Aorta (tissue), 5 donors: Measurements from ENCODE around the gene EME1. TPM values are rescaled to one million over a fixed set of nuclear protein-coding genes. Genes with fewer than 3 reads are reported as not detected.
A peak's percentile ranks its signal among the peaks of the same experiment; 100 is the strongest.

Experiments used
- ATAC-seq: fragments of 200-7000 bp; cut with Tn5 transposase; one replicate; pipeline ENCODE4 v1.9.1; 2022; ENCODE audit warnings: moderate library complexity; ENCODE audit not compliant: low FRiP score
- DNase-seq, 2 donors: peaks; one replicate each; pipeline ENCODE4 v3.0.0-alpha.2; 2020
- H3K27ac ChIP-seq, 2 donors: one replicate each; pipeline ENCODE4 v1.5.1; 2013; ENCODE audit warnings: low read length in 2 of 2, mild to moderate bottlenecking in 2 of 2, moderate library complexity in 2 of 2, control low read depth in 1 of 2, inconsistent platforms in 1 of 2, low read depth in 1 of 2
- H3K27me3 ChIP-seq, 2 donors: one replicate each; pipeline ENCODE4 v1.6.1; 2013; ENCODE audit warnings: control low read depth in 1 of 2, low read length in 1 of 2, mild to moderate bottlenecking in 1 of 2, moderate library complexity in 1 of 2; ENCODE audit not compliant: insufficient read depth in 2 of 2, control insufficient read depth in 1 of 2
- H3K36me3 ChIP-seq, 2 donors: one replicate each; pipeline ENCODE4 v1.6.1; 2013; ENCODE audit warnings: control low read depth in 1 of 2, low read length in 1 of 2, mild to moderate bottlenecking in 1 of 2; ENCODE audit not compliant: insufficient read depth in 2 of 2, control insufficient read depth in 1 of 2
- H3K4me1 ChIP-seq, 2 donors: one replicate each; pipeline ENCODE4 v1.6.1; 2013; ENCODE audit warnings: low read length in 2 of 2, control low read depth in 1 of 2, mild to moderate bottlenecking in 1 of 2, moderate library complexity in 1 of 2; ENCODE audit not compliant: insufficient read depth in 2 of 2, control insufficient read depth in 1 of 2
- H3K4me3 ChIP-seq, 2 donors: one replicate each; pipeline ENCODE4 v1.5.1; 2013; ENCODE audit warnings: low read length in 2 of 2, control low read depth in 1 of 2, mild to moderate bottlenecking in 1 of 2
- H3K9me3 ChIP-seq: one replicate; pipeline ENCODE4 v1.6.1; 2013; ENCODE audit warnings: mild to moderate bottlenecking, low read length; ENCODE audit not compliant: control insufficient read depth
- WGBS, 2 donors: extraction: QIAGEN DNeasy Blood & Tissue Kit; methylation state at CpG; one replicate each; pipeline ENCODE4 v1.1.7; 2013; 5-methylcytosine and 5-hydroxymethylcytosine counted together
- intact Hi-C, 2 donors: fragments of 100-400 bp; cut with DNase I; formaldehyde crosslinking; loops; one replicate each; pipeline versions ENCODE4 v1.14.2 to v1.15.0; 2022
- polyA plus RNA-seq, 2 donors: library from polyadenylated mRNA; stranded (reverse); fragments of 200-250 nt; gene quantifications; one replicate each; pipeline ENCODE4 v1.2.3, GENCODE V29; 2013
- total RNA-seq, 2 donors: library from RNA; stranded (reverse); fragmentation: NEBNext Ultra II Directional; extraction: Animal tissue kit (Norgen Biotek cat#: 25700); gene quantifications; one replicate each; pipeline ENCODE4 v1.2.1, GENCODE V29; 2021
- donor health status: healthy with polysubstance abuse.
- donor health status: Bipolar disorder and iron deficiency.
- donor health status: DM: no; HTN: no; CAD: no.
- donor health status: DM: no; HTN: no; CAD: no.
- donor health status: DM: yes; HTN: yes; CAD: no.

The EME1 gene
- total and polyA plus RNA-seq, 4 donors: 0.49 to 2.0 TPM; not detected in 2

DNA sequence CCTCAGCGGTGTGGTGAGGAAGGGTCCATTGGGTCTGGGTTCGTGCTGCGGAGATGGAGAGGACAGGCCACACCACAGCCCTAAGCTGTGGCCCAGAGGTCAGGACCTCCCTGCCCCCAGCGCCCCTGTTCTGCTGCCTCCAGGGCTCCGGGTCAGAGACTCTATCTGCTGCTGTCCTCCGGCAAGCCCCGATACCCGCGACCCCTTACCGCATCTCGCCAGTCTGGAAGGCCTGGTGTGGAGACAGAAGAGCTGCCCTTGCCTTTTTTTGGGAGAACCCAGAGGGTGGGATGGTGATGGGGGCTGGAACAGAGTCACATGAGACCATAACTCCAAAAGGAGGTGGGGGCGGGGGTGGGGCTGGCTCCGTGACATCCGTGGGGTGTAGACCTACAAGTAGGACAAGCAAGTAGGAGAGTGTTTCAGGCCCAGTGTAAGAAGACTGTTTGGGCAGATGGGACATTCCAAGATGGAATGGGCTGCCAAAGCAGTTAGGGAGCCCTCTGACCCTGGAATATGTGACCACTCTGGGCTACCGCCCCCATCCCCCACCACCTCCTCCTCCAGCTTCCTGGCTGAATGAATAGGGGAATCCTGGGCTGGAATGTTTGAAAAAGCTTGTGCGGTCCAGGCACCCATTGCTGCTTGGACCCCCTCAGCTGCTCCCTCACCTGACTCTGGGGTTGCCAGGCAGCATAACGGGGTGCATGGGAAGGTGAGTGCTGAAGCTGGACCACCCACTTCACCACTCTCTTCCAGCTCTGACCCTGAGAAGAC is 25.7 kb upstream of the EME1 start:
- Histone ChIP-seq H3K27ac (no peak overlapping the region), H3K36me3 (no peaks in the 10 kb centered on the region), H3K27me3 (no peaks in the 10 kb centered on the region), H3K4me1 (no peaks in the 10 kb centered on the region), H3K4me3 (peak overlapping the region; percentile 78 to 92), H3K9me3 (no peaks in the 10 kb centered on the region)
- intact Hi-C loops: no loop called here
- 24 to 26% methylated on average over 16 to 17 of the region's 17 CpGs for WGBS, 2 donors
- ATAC-seq (no peak), DNase-seq (peak in 1 of 2 donors; percentile 68)

DNA sequence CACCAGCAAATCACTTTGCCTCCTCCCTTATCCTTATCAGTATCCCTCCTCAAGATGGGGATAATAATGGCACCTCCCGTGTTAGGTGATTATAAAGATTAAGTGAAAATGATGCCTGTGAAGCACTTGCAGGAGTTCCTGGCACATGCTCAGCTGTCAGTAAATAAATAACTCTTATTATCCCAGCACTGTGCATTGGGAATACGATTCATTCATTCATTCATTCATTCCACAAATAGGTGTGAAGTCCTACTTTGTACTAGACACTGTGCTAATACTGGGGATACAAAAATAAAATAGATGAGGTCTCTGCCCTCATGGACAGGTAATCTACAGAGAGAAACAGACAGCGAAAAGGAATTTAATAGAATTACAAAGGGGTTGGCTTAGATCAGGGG is 25.1 kb upstream of the EME1 start:
- ATAC-seq: no peak
- Histone ChIP-seq H3K36me3 (no peaks in the 10 kb centered on the region), H3K4me3 (no peak overlapping the region), H3K27ac (no peak overlapping the region), H3K9me3 (no peaks in the 10 kb centered on the region), H3K27me3 (no peaks in the 10 kb centered on the region), H3K4me1 (no peaks in the 10 kb centered on the region)
- intact Hi-C loops: no loop called here
- DNase-seq: no peak
- WGBS, 2 donors: 79 to 84% methylated on average over 3 of the region's 3 CpGs

DNA sequence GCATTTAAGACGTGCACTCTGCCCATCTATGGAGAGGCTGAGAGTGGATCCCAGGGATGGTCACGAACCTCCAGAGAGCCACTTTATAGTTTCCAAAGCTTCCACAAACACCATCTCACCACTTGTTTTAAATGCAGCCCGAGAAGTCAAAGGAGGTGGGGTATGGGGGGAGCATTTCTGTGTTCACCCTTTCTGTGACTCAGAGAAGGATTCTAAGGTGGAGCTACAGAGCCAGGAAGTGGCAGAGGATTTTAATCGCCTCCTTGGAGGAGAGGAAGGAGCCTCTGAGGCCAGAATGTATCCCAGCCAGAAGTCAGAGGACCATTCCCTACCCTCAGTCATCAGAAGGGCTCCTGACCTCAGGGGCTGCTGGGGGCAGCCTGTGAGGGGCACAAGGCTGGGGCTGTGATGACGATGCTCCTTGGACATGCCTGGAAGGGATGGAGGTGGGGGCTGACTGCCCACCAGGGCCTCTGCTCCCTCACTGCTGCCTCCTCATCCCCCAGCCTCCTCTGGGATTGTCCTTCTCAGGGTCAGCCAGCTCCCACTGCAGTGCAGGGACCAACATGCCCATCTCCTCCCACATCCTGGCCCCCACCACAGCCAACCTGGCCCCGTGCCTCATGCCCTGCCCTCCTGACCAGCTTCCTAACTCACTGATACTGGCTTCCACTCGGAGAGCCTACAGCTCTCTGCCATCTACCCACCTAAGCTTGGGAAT is 24.3 kb upstream of the EME1 start:
- H3K4me3 ChIP-seq: no peak overlapping the region
- no peaks in the 10 kb centered on the region for H3K36me3 ChIP-seq
- 56 to 60% methylated on average over 7 of the region's 7 CpGs for WGBS, 2 donors
- no peaks in the 10 kb centered on the region for H3K9me3 ChIP-seq
- no peaks in the 10 kb centered on the region for H3K27me3 ChIP-seq
- H3K27ac ChIP-seq: no peak overlapping the region
- intact Hi-C loops: no loop called here
- ATAC-seq (no peak), DNase-seq (peak in 1 of 2 donors; percentile 68)
- no peaks in the 10 kb centered on the region for H3K4me1 ChIP-seq

DNA sequence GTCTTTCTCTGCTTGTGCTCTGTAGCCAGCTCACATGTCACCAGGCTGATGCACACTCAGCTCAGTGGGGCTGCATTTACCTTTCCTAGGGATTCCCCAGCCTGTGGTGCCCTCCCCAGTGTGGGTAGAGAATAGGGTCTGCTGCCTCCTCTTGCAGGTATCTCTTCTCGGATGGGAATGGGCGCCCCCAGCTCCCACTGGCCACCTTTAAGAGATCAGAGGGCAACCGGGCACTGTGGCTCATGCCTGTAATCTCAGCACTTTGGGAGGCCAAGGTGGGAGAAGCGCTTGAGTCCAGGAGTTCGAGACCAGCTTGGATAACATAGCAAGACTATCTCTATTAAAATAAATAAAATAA is 23.8 kb upstream of the EME1 start:
- H3K27ac ChIP-seq: no peak overlapping the region
- intact Hi-C loops: no loop called here
- H3K4me3 ChIP-seq: no peak overlapping the region
- H3K4me1 ChIP-seq: no peaks in the 10 kb centered on the region
- DNase-seq (peak in 1 of 2 donors; percentile 49), ATAC-seq (no peak)
- H3K27me3 ChIP-seq: no peaks in the 10 kb centered on the region
- no peaks in the 10 kb centered on the region for H3K9me3 ChIP-seq
- 95 to 97% methylated on average over 5 of the region's 5 CpGs for WGBS, 2 donors
- no peaks in the 10 kb centered on the region for H3K36me3 ChIP-seq

GRCh38 chr17:50350733-50351132 is 22.3 kb upstream of the EME1 start:
- Histone ChIP-seq H3K27me3 (no peaks in the 10 kb centered on the region), H3K36me3 (peaks cover 0 to 2% of the 10 kb centered on the region in 2 donors), H3K9me3 (no peaks in the 10 kb centered on the region), H3K4me3 (no peak overlapping the region), H3K4me1 (no peaks in the 10 kb centered on the region), H3K27ac (no peak overlapping the region)
- peak in 1 of 2 donors; percentile 55 for DNase-seq
- no peak for ATAC-seq
- WGBS, 2 donors: 87 to 89% methylated on average over 2 of the region's 2 CpGs
- intact Hi-C loops: no loop called here

DNA sequence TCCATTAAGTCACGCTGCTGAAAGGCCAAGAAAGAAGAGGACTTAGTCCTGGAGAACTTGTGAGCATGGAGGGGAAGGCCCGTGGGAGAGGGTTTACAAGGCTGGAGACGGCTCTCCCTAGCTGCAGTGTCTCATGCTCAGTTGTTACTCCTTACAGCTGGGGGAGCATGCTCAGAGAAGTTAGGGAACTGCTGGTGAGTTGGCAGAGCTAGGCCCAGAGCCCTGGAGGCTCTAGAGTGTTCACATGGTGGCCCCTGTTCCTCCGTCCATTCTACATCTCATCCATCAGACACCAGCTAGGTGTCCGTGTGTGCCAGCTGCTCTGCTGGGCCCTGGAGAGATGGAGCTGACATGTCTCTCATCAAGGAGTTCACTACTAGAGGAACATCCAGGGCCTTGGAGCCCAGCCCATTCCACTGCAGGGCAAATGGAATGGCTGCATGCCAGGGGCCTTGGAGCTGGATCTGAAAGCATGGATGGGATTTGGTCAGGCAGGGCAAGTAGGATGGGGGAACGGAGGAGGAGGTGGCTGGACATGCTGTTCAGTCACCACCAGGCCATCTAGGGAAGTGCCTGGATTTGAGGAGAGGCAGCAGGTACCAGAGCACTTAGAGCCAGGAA is 20.8 kb upstream of the EME1 start:
- H3K4me1 ChIP-seq: no peaks in the 10 kb centered on the region
- H3K27me3 ChIP-seq: no peaks in the 10 kb centered on the region
- intact Hi-C loops: no loop called here
- H3K27ac ChIP-seq: no peak overlapping the region
- ATAC-seq: no peak
- peaks cover 0 to 6% of the 10 kb centered on the region in 2 donors for H3K36me3 ChIP-seq
- WGBS, 2 donors: 71 to 75% methylated on average over 6 of the region's 6 CpGs
- DNase-seq: peak in 1 of 2 donors; percentile 63
- H3K4me3 ChIP-seq: no peak overlapping the region
- no peaks in the 10 kb centered on the region for H3K9me3 ChIP-seq

GRCh38 chr17:50352693-50353599 is 20.1 kb upstream of the EME1 start:
- H3K27me3 ChIP-seq: no peaks in the 10 kb centered on the region
- peak in 1 of 2 donors; percentile 47 for DNase-seq
- no peaks in the 10 kb centered on the region for H3K9me3 ChIP-seq
- ATAC-seq: no peak
- H3K4me1 ChIP-seq: no peaks in the 10 kb centered on the region
- intact Hi-C loops: no loop called here
- WGBS, 2 donors: 89 to 92% methylated on average over 21 of the region's 21 CpGs
- H3K36me3 ChIP-seq: peaks cover 0 to 6% of the 10 kb centered on the region in 2 donors
- no peak overlapping the region for H3K4me3 ChIP-seq
- no peak overlapping the region for H3K27ac ChIP-seq

DNA sequence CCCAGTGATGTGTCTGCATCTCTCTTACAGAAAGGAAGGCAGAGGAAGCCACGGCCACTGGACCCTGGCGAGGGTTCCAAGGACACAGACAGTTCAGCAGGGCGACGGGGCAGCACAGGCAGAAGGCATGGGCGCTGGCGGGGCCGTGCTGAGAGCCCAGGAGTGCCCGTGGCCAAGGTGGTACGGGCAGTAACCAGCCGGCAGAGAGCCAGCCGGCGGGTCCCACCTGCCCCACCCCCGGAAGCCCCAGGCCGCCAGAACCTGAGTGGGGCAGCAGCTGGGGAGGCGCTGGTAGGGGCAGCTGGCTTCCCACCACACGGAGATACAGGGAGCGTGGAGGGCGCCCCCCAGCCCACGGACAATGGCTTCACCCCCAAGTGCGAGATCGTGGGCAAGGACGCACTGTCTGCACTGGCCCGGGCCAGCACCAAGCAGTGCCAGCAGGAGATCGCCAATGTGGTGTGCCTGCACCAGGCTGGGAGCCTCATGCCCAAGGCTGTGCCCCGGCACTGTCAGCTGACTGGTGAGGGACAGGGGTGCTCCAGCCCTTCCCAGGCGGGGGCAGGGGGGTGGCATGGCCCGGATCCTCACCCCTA is 19.3 kb upstream of the EME1 start:
- Histone ChIP-seq H3K27me3 (no peaks in the 10 kb centered on the region), H3K27ac (no peak overlapping the region), H3K9me3 (no peaks in the 10 kb centered on the region), H3K4me3 (no peak overlapping the region), H3K4me1 (no peaks in the 10 kb centered on the region), H3K36me3 (peaks cover 0 to 6% of the 10 kb centered on the region in 2 donors)
- peak in 1 of 2 donors; percentile 73 for DNase-seq
- ATAC-seq: no peak
- 90 to 91% methylated on average over 26 to 27 of the region's 27 CpGs for WGBS, 2 donors
- intact Hi-C loops: no loop called here
